HEK293 (cell line): Measurements from ENCODE around the gene CHMP6.

ENCODE experiments used
- CTCF ChIA-PET: fragments of 350-600 bp; formaldehyde crosslinking; extraction: SDS; loops from one replicate; lab custom pipeline; 2021; ENCODE audit warnings: antibody characterized with exemption; lab: Yijun Ruan, JAX
- POLR2A ChIA-PET: fragments of 300-600 bp; formaldehyde crosslinking; extraction: SDS; loops from one replicate; lab custom pipeline; 2020; ENCODE audit warnings: antibody characterized with exemption, inconsistent platforms; lab: Yijun Ruan, JAX
- H3K27ac ChIP-seq: fragments of 200-500 bp; sonication (Bioruptor generic); 2 replicates; pipeline ENCODE4 v1.5.1; 2014; ENCODE audit warnings: low read depth, low read length, control low read depth, inconsistent platforms; ENCODE audit errors: extremely low read depth
- H3K36me3 ChIP-seq, 2 experiments: fragments of 200-500 bp in 1 of 2; sonication (Bioruptor generic) in 1 of 2; 1 replicate in 1 of 2; 2 replicates in 1 of 2; pipeline ENCODE4 v1.5.1; 2014 to 2017; ENCODE audit warnings: inconsistent platforms in 2 of 2, low read length in 2 of 2; ENCODE audit not compliant: control insufficient read depth in 2 of 2, insufficient read depth in 1 of 2
- H3K4me1 ChIP-seq: fragments of 200-500 bp; sonication (Bioruptor generic); 2 replicates; pipeline ENCODE4 v1.5.1; 2014; ENCODE audit warnings: mild to moderate bottlenecking, low read length, inconsistent platforms; ENCODE audit not compliant: control insufficient read depth, insufficient read depth
- H3K4me3 ChIP-seq: 2 replicates; pipeline ENCODE4 v1.5.1; 2011; ENCODE audit warnings: low read depth, mild to moderate bottlenecking, control low read depth, low read length, moderate library complexity
- H3K9me3 ChIP-seq: fragments of 200-500 bp; sonication (Bioruptor generic); 2 replicates; pipeline ENCODE4 v1.5.1; 2014; ENCODE audit warnings: low read depth, low read length, inconsistent platforms; ENCODE audit not compliant: control insufficient read depth, insufficient read depth
- GLI2 ChIP-seq: fragments of 450-650 bp; formaldehyde crosslinking; IDR thresholded peaks from 2 replicates; pipeline ENCODE4; 2017; ENCODE audit warnings: missing biosample characterization, missing genetic modification characterization, low read depth, borderline replicate concordance
- SCRT2 ChIP-seq: fragments of 450-650 bp; formaldehyde crosslinking; IDR thresholded peaks from 2 replicates; pipeline ENCODE4 v1.5.1; 2016; ENCODE audit warnings: missing biosample characterization, missing genetic modification characterization
- WT1 ChIP-seq: fragments of 450-650 bp; formaldehyde crosslinking; IDR thresholded peaks from 2 replicates; pipeline ENCODE4 v1.5.1; 2016; ENCODE audit warnings: missing biosample characterization, missing genetic modification characterization
- ZNF202 ChIP-seq: fragments of 450-650 bp; formaldehyde crosslinking; IDR thresholded peaks from 2 replicates; pipeline ENCODE4 v1.5.1; 2016; ENCODE audit warnings: missing biosample characterization, missing genetic modification characterization, borderline replicate concordance
- ZNF221 ChIP-seq: fragments of 450-650 bp; formaldehyde crosslinking; IDR thresholded peaks from 2 replicates; pipeline ENCODE4 v1.5.1; 2017; ENCODE audit warnings: missing biosample characterization, missing genetic modification characterization, borderline replicate concordance
- ZNF274 ChIP-seq, 2 experiments: fragments of 200-500 bp in 1 of 2; fragments of 450-650 bp in 1 of 2; sonication (Bioruptor generic) in 1 of 2; formaldehyde crosslinking in 1 of 2; IDR thresholded peaks; 2 replicates each; pipeline versions ENCODE4 v1.5.1 to v1.6.1; 2014 to 2016; ENCODE audit warnings: borderline replicate concordance in 1 of 2, inconsistent platforms in 1 of 2, low read length in 1 of 2, missing biosample characterization in 1 of 2, missing genetic modification characterization in 1 of 2
- ZNF549 ChIP-seq: fragments of 450-650 bp; IDR thresholded peaks from 2 replicates; pipeline ENCODE4 v1.5.1; 2018; ENCODE audit warnings: missing biosample characterization, missing genetic modification characterization, mild to moderate bottlenecking, inconsistent platforms, moderate library complexity
- ZNF585B ChIP-seq: fragments of 450-650 bp; formaldehyde crosslinking; IDR thresholded peaks from 2 replicates; pipeline ENCODE4 v1.5.1; 2016; ENCODE audit warnings: missing biosample characterization, missing genetic modification characterization
- ZNF791 ChIP-seq: fragments of 450-650 bp; formaldehyde crosslinking; IDR thresholded peaks from 2 replicates; pipeline ENCODE4 v1.5.1; 2016; ENCODE audit warnings: missing biosample characterization, missing genetic modification characterization
- ZXDB ChIP-seq: fragments of 450-650 bp; formaldehyde crosslinking; IDR thresholded peaks from 2 replicates; pipeline ENCODE4 v1.5.1; 2016; ENCODE audit warnings: missing biosample characterization, missing genetic modification characterization
- TF ChIP-seq, protein P1 (sequence below): fragments of 450-650 bp; formaldehyde crosslinking; IDR thresholded peaks from 2 replicates; pipeline ENCODE4 v1.5.1; 2016; ENCODE audit warnings: missing biosample characterization, missing genetic modification characterization, borderline replicate concordance
- TF ChIP-seq, protein P2 (sequence below): fragments of 450-650 bp; formaldehyde crosslinking; IDR thresholded peaks from 2 replicates; pipeline ENCODE4 v1.5.1; 2016; ENCODE audit warnings: missing biosample characterization, missing genetic modification characterization
- TF ChIP-seq, protein P3 (sequence below): fragments of 450-650 bp; formaldehyde crosslinking; IDR thresholded peaks from 2 replicates; pipeline ENCODE4 v1.5.1; 2016; ENCODE audit warnings: missing biosample characterization, missing genetic modification characterization
- TF ChIP-seq, protein P4 (sequence below): fragments of 450-650 bp; formaldehyde crosslinking; IDR thresholded peaks from 2 replicates; pipeline ENCODE4 v1.5.1; 2016; ENCODE audit warnings: missing biosample characterization, missing genetic modification characterization
- TF ChIP-seq, protein P5 (sequence below): fragments of 450-650 bp; formaldehyde crosslinking; IDR thresholded peaks from 2 replicates; pipeline ENCODE4 v1.5.1; 2017; ENCODE audit warnings: missing biosample characterization, mild to moderate bottlenecking, missing genetic modification characterization, moderate library complexity

The CHMP6 gene

DNA sequence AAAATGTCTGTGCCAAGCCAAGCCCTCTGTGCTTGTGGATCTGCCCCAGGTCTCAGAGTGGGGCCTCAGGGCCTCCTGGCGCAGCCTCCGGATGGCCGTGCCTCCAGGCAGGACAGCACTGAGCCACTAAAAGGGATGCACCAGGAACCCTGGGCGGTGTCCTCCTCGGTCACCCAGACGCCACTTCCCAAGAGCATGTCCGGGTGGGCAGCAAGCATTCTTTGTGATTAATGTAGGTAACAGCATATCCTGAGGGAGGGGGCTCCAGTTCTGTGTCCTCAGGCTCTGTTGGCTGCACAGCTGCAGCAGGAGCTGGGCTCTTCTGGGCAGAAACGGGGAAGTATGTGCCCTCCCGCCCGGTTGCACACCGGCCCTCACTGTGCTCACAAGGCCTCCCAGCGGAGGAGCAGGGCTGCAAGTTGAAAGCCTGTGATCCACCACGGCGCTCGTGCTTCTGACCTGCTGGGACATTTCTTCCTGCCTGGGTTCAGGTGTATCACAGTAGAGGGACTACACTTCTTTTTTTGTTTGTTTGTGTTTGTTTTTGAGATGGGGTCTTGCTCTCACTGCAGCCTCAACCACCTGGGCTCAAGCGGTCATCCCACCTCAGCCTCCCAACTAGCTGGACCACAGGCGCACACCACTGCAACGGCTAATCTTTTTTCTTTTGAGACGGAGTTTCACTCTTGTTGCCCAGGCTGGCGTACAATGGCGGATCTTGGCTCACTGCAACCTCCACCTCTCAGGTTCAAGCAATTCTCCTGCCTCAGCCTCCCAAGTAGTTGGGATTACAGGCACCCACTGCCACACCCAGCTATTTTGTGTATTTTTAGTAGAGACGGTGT is 37.9 kb upstream of the CHMP6 start:
- Histone ChIP-seq H3K27ac (no peak overlapping the region), H3K36me3 (peaks cover 0 to 29% of the 10 kb centered on the region in 2 experiments; a peak in 1 of 3 replicates), H3K4me3 (no peak overlapping the region), H3K9me3 (no peaks in the 10 kb centered on the region), H3K4me1 (no peaks in the 10 kb centered on the region)
- TF ChIP-seq, protein P1, sequence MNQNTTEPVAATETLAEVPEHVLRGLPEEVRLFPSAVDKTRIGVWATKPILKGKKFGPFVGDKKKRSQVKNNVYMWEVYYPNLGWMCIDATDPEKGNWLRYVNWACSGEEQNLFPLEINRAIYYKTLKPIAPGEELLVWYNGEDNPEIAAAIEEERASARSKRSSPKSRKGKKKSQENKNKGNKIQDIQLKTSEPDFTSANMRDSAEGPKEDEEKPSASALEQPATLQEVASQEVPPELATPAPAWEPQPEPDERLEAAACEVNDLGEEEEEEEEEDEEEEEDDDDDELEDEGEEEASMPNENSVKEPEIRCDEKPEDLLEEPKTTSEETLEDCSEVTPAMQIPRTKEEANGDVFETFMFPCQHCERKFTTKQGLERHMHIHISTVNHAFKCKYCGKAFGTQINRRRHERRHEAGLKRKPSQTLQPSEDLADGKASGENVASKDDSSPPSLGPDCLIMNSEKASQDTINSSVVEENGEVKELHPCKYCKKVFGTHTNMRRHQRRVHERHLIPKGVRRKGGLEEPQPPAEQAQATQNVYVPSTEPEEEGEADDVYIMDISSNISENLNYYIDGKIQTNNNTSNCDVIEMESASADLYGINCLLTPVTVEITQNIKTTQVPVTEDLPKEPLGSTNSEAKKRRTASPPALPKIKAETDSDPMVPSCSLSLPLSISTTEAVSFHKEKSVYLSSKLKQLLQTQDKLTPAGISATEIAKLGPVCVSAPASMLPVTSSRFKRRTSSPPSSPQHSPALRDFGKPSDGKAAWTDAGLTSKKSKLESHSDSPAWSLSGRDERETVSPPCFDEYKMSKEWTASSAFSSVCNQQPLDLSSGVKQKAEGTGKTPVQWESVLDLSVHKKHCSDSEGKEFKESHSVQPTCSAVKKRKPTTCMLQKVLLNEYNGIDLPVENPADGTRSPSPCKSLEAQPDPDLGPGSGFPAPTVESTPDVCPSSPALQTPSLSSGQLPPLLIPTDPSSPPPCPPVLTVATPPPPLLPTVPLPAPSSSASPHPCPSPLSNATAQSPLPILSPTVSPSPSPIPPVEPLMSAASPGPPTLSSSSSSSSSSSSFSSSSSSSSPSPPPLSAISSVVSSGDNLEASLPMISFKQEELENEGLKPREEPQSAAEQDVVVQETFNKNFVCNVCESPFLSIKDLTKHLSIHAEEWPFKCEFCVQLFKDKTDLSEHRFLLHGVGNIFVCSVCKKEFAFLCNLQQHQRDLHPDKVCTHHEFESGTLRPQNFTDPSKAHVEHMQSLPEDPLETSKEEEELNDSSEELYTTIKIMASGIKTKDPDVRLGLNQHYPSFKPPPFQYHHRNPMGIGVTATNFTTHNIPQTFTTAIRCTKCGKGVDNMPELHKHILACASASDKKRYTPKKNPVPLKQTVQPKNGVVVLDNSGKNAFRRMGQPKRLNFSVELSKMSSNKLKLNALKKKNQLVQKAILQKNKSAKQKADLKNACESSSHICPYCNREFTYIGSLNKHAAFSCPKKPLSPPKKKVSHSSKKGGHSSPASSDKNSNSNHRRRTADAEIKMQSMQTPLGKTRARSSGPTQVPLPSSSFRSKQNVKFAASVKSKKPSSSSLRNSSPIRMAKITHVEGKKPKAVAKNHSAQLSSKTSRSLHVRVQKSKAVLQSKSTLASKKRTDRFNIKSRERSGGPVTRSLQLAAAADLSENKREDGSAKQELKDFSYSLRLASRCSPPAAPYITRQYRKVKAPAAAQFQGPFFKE (tag by site-specific recombination) = no peak
- TF ChIP-seq ZNF202 (tag by site-specific recombination) (no peak), GLI2 (tag by site-specific recombination) (no peak), WT1 (tag by site-specific recombination) (no peak), ZNF274 (IDR thresholded peaks at IDR 0.05; ENCODE audit: low read length) (no peak), ZNF274 (tag by site-specific recombination; IDR thresholded peaks at IDR 0.05; ENCODE audit: borderline replicate concordance) (no peak), ZNF549 (tag by site-specific recombination) (no peak), ZNF221 (tag by site-specific recombination) (no peak), SCRT2 (tag by site-specific recombination) (no peak), ZNF791 (no peak), ZNF585B (tag by site-specific recombination) (no peak), ZXDB (tag by site-specific recombination) (no peak)
- TF ChIP-seq, protein P2, sequence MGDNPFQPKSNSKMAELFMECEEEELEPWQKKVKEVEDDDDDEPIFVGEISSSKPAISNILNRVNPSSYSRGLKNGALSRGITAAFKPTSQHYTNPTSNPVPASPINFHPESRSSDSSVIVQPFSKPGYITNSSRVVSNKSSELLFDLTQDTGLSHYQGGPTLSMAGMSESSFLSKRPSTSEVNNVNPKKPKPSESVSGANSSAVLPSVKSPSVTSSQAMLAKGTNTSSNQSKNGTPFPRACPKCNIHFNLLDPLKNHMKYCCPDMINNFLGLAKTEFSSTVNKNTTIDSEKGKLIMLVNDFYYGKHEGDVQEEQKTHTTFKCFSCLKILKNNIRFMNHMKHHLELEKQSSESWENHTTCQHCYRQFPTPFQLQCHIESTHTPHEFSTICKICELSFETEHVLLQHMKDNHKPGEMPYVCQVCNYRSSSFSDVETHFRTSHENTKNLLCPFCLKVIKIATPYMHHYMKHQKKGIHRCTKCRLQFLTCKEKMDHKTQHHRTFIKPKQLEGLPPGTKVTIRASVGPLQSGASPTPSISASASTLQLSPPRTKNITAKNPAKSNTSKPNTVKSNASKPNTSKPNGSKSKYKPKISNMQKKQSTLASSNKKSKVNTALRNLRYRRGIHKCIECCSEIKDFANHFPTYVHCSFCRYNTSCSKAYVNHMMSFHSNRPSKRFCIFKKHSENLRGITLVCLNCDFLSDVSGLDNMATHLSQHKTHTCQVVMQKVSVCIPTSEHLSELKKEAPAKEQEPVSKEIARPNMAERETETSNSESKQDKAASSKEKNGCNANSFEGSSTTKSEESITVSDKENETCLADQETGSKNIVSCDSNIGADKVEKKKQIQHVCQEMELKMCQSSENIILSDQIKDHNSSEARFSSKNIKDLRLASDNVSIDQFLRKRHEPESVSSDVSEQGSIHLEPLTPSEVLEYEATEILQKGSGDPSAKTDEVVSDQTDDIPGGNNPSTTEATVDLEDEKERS (tag by site-specific recombination) = no peak
- TF ChIP-seq, protein P3, sequence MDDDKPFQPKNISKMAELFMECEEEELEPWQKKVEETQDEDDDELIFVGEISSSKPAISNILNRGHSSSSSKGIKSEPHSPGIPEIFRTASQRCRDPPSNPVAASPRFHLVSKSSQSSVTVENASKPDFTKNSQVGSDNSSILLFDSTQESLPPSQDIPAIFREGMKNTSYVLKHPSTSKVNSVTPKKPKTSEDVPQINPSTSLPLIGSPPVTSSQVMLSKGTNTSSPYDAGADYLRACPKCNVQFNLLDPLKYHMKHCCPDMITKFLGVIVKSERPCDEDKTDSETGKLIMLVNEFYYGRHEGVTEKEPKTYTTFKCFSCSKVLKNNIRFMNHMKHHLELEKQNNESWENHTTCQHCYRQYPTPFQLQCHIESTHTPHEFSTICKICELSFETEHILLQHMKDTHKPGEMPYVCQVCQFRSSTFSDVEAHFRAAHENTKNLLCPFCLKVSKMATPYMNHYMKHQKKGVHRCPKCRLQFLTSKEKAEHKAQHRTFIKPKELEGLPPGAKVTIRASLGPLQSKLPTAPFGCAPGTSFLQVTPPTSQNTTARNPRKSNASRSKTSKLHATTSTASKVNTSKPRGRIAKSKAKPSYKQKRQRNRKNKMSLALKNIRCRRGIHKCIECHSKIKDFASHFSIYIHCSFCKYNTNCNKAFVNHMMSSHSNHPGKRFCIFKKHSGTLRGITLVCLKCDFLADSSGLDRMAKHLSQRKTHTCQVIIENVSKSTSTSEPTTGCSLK (tag by site-specific recombination) = no peak
- TF ChIP-seq, protein P4, sequence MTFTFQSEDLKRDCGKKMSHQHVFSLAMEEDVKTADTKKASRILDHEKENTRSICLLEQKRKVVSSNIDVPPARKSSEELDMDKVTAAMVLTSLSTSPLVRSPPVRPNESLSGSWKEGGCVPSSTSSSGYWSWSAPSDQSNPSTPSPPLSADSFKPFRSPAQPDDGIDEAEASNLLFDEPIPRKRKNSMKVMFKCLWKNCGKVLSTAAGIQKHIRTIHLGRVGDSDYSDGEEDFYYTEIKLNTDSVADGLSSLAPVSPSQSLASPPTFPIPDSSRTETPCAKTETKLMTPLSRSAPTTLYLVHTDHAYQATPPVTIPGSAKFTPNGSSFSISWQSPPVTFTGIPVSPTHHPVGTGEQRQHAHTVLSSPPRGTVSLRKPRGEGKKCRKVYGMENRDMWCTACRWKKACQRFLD (tag by site-specific recombination) = no peak
- TF ChIP-seq, protein P5, sequence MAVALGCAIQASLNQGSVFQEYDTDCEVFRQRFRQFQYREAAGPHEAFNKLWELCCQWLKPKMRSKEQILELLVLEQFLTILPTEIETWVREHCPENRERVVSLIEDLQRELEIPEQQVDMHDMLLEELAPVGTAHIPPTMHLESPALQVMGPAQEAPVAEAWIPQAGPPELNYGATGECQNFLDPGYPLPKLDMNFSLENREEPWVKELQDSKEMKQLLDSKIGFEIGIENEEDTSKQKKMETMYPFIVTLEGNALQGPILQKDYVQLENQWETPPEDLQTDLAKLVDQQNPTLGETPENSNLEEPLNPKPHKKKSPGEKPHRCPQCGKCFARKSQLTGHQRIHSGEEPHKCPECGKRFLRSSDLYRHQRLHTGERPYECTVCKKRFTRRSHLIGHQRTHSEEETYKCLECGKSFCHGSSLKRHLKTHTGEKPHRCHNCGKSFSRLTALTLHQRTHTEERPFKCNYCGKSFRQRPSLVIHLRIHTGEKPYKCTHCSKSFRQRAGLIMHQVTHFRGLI = no peak
- ChIA-PET POLR2A (no interaction called here), CTCF (no interaction called here)
